A549 treated with AZD2906 at 1 μM for 4 hours (cell line): ENCODE data around the gene C17orf67. TPM values are rescaled to one million over a fixed set of nuclear protein-coding genes. Genes with fewer than 3 reads are reported as not detected.

ENCODE experiments used
- total RNA-seq: library from RNA; stranded (reverse); fragments of 200-300 nt; extraction: Qiagen RNA extraction; gene quantifications from 5 replicates; pipeline ENCODE4 v1.2.3, GENCODE V29; 2022

C17orf67 gene
- total RNA-seq: 1.3 to 2.1 TPM (median 1.9 TPM) in 5 replicates

GRCh38 chr17:56833809-56834379 is at the start of gene C17orf67, which contains the start of gene DGKE:
C17orf67 (minus strand) TSS chr17:56833920; CDS start chr17:56815810, 18,110 bp downstream.
DGKE (plus strand) TSS chr17:56834151; CDS start chr17:56834796, 645 bp downstream.

Other genes with a start within 250 kb of the C17orf67 start
- 0.80 to 1.3 TPM (median 0.87 TPM) in 5 replicates for gene NOG, start 240.2 kb downstream of the C17orf67 start, total RNA-seq
- gene DGKE, start 231 bp upstream of the C17orf67 start, total RNA-seq: 3.4 to 4.3 TPM (median 3.4 TPM) in 5 replicates
- gene TRIM25, start 80.1 kb upstream of the C17orf67 start, total RNA-seq: 50.7 to 62.6 TPM (median 54.7 TPM) in 5 replicates
- 15.6 to 20.6 TPM (median 16.1 TPM) in 5 replicates for gene COIL, start 127.1 kb upstream of the C17orf67 start, total RNA-seq
- gene SCPEP1, start 144.2 kb upstream of the C17orf67 start, total RNA-seq: 39.4 to 44.8 TPM (median 40.4 TPM) in 5 replicates